ENCODE data around the gene ZNF516. TPM values are rescaled to one million over a fixed set of nuclear protein-coding genes. Genes with fewer than 3 reads are reported as not detected.

ZNF516 gene
- total and polyA plus RNA-seq, 2 experiments from 2014 or later, result 17.8 to 29.4 TPM

DNA sequence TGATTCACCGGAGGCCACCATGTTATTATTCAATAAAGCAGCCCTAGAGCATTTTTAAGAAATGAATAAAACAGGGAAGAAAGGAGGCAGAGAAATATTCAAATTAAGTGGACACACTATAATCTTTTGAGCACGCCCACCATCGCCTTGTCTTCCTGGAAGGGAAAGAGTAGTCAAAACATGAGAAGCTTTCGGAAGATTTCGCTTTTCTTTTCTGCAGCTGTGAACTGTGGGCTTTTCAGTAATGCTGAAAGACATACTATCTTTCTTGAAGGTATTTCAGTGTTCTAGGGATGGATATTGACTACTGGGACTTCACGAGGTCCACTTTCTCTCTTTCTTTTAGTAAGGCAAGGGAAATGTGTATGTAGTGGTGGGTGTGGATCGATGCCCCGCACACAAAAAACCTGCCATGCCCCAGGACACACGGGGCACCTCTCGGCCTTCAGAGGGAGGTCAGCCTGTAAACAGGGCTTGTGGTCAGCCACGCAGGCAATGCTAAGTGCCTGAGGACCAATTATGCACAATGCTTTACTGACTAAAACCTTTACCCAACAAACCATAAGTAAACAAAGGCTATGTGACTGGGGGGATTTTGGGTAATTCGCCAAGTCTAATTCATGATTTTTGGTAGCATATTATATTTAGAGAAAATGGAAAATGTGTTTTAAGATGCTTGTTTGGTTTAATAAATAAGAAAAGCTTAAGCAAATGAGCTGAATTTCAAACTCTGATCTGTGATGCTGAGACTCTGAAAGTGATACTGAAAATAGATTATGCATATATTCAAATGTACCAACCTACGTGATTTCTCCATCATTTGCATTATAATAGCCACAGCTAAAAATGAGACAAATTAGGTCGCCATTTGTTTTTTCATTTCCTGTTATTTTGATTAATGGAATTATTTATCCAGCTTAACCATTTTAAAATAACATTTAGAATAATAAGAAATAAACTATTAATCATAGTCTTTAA, 130.5 kb downstream of the ZNF516 start:
- Histone ChIP-seq H3K4me3 (no peak overlapping the region), H3F3A (ENCODE audit: insufficient read depth) (peaks cover 6% of the 10 kb centered on the region; the same call in 1 of the 2 replicates), H3K4me1 (ENCODE audit: insufficient read depth) (peaks cover 9% of the 10 kb centered on the region; the same call in 1 of the 2 replicates), H3K9ac (no peak overlapping the region), H4K20me1 (ENCODE audit: insufficient read depth) (no peaks in the 10 kb centered on the region), H3K4me2 (ENCODE audit: unreplicated experiment) (no peak overlapping the region), H3K9me3 (ENCODE audit: low read depth) (no peaks in the 10 kb centered on the region), H3K27me3 (replicated peaks; ENCODE audit: insufficient read depth) (no peaks in the 10 kb centered on the region), H3K36me3 (ENCODE audit: low read depth) (peaks cover 11% of the 10 kb centered on the region; the same call in 1 of the 2 replicates), H3K27ac (no peak overlapping the region), H3K79me2 (ENCODE audit: insufficient read depth) (peaks cover 29% of the 10 kb centered on the region), H2AFZ (no peak overlapping the region), H3K9me2 (ENCODE audit: insufficient read depth) (no peaks in the 10 kb centered on the region)
- in situ Hi-C loops (cut with MboI), result loop anchor here (25.0 kb wide), 1 partner anchor 1702 kb away; no protein-coding TSS in a partner anchor
- DNase-seq, result no peak
- 93 to 94% methylated on average over 14 of the region's 14 CpGs for WGBS, 2 experiments (ENCODE audit: low coverage in 1 of 2, low lambda C conversion rate in 2 of 2, missing lambda C conversion rate in 2 of 2)
- TF ChIP-seq EZH2 (IDR thresholded peaks at IDR 0.05; ENCODE audit: insufficient read depth, poor library complexity, severe bottlenecking) (no peak), EZH2phosphoT487 (IDR thresholded peaks at IDR 0.05; ENCODE audit: insufficient read depth, low read depth) (no peak)

GRCh38 chr18:76363436-76364120, 131.5 kb downstream of the ZNF516 start:
- Histone ChIP-seq H3K9me3 (ENCODE audit: low read depth) (no peaks in the 10 kb centered on the region), H3K27me3 (replicated peaks; ENCODE audit: insufficient read depth) (no peaks in the 10 kb centered on the region), H2AFZ (no peak overlapping the region), H3K4me1 (ENCODE audit: insufficient read depth) (peaks cover 9% of the 10 kb centered on the region; the same call in 1 of the 2 replicates), H3K79me2 (ENCODE audit: insufficient read depth) (peaks cover 29% of the 10 kb centered on the region), H3F3A (ENCODE audit: insufficient read depth) (no peaks in the 10 kb centered on the region; the same call in 1 of the 2 replicates), H3K4me2 (ENCODE audit: unreplicated experiment) (peak overlapping the region; percentile 5), H3K27ac (0 out of 2 replicates have a peak overlapping the region, but pooled peaks have one; percentile 5), H3K36me3 (ENCODE audit: low read depth) (peaks cover 11% of the 10 kb centered on the region; the same call in 1 of the 2 replicates), H3K4me3 (no peak overlapping the region), H4K20me1 (ENCODE audit: insufficient read depth) (no peaks in the 10 kb centered on the region), H3K9me2 (ENCODE audit: insufficient read depth) (no peaks in the 10 kb centered on the region), H3K9ac (no peak overlapping the region)
- TF ChIP-seq EZH2phosphoT487 (IDR thresholded peaks at IDR 0.05; ENCODE audit: insufficient read depth, low read depth) (no peak), EZH2 (IDR thresholded peaks at IDR 0.05; ENCODE audit: insufficient read depth, poor library complexity, severe bottlenecking) (no peak)
- DNase-seq, result peak; percentile 52
- in situ Hi-C loops (cut with MboI), result loop anchor here (25.0 kb wide), 1 partner anchor 1701 kb away; no protein-coding TSS in a partner anchor
- WGBS, 2 experiments (ENCODE audit: low coverage in 1 of 2, low lambda C conversion rate in 2 of 2, missing lambda C conversion rate in 2 of 2), result 84% methylated on average over 12 of the region's 12 CpGs

DNA sequence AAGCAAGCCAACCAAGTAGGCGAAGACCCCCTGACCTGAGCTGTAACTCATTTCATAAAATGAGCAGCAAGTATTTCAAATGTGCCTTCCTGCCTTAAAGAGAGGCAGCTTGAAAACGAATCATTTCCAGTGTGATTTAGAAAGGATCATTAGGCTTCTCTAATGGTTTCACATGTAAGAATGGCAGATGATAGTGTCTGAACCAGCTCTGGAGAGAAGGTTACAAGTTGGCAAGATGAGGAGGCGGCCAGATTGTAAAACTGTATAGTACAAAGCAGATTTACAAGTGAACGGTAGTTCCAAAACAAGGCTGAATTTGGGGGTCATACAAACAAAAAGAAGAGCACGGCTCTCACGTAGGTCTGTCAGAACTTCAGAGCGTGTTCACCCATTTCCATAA, 132.4 kb downstream of the ZNF516 start:
- no peak for TF ChIP-seq EZH2phosphoT487 (IDR thresholded peaks at IDR 0.05; ENCODE audit: insufficient read depth, low read depth)
- no peak for TF ChIP-seq EZH2 (IDR thresholded peaks at IDR 0.05; ENCODE audit: insufficient read depth, poor library complexity, severe bottlenecking)
- Histone ChIP-seq H3K4me3 (no peak overlapping the region), H3K9me2 (ENCODE audit: insufficient read depth) (no peaks in the 10 kb centered on the region), H2AFZ (no peak overlapping the region), H3K79me2 (ENCODE audit: insufficient read depth) (peaks cover 27% of the 10 kb centered on the region), H3K27ac (no peak overlapping the region), H3K4me1 (ENCODE audit: insufficient read depth) (peaks cover 9% of the 10 kb centered on the region; the same call in 1 of the 2 replicates), H3K9me3 (ENCODE audit: low read depth) (no peaks in the 10 kb centered on the region), H3K9ac (no peak overlapping the region), H3F3A (ENCODE audit: insufficient read depth) (no peaks in the 10 kb centered on the region; the same call in 1 of the 2 replicates), H4K20me1 (ENCODE audit: insufficient read depth) (no peaks in the 10 kb centered on the region), H3K36me3 (ENCODE audit: low read depth) (peaks cover 11% of the 10 kb centered on the region; the same call in 1 of the 2 replicates), H3K4me2 (ENCODE audit: unreplicated experiment) (no peak overlapping the region), H3K27me3 (replicated peaks; ENCODE audit: insufficient read depth) (no peaks in the 10 kb centered on the region)
- WGBS, 2 experiments (ENCODE audit: low coverage in 1 of 2, low lambda C conversion rate in 2 of 2, missing lambda C conversion rate in 2 of 2), result 90 to 91% methylated on average over 7 of the region's 7 CpGs
- DNase-seq, result no peak
- in situ Hi-C loops (cut with MboI), result loop anchor here (25.0 kb wide), 1 partner anchor 1700 kb away; no protein-coding TSS in a partner anchor

DNA sequence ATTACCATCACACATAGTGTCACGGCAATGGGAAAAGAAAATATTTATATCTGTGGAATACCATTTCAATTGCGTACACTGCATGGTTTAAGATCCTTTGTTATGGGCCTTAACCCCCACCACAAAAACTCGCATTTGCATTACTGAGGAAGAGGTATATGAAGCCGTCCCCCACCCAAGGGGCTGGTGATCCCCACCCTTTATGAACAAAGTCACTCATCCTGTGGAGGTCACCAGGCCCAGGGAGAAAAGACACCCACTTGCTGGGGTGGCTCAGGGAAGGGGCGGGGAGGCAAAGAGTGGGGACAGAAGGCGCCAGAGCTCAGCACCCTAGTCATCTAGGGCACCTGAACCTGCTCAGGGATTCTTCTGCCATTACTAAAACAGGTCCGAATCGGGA, 133.8 kb downstream of the ZNF516 start:
- peaks cover 12% of the 10 kb centered on the region; the same call in 1 of the 2 replicates for H3K79me2 ChIP-seq (ENCODE audit: insufficient read depth)
- peaks cover 9% of the 10 kb centered on the region; the same call in 1 of the 2 replicates for H3K4me1 ChIP-seq (ENCODE audit: insufficient read depth)
- H3K4me3 ChIP-seq, result no peak overlapping the region
- no peak overlapping the region for H3K4me2 ChIP-seq (ENCODE audit: unreplicated experiment)
- no peak for TF ChIP-seq EZH2phosphoT487 (IDR thresholded peaks at IDR 0.05; ENCODE audit: insufficient read depth, low read depth)
- no peaks in the 10 kb centered on the region for H4K20me1 ChIP-seq (ENCODE audit: insufficient read depth)
- H3F3A ChIP-seq (ENCODE audit: insufficient read depth), result no peaks in the 10 kb centered on the region; the same call in 1 of the 2 replicates
- WGBS, 2 experiments (ENCODE audit: low coverage in 1 of 2, low lambda C conversion rate in 2 of 2, missing lambda C conversion rate in 2 of 2), result 93 to 97% methylated on average over 7 to 8 of the region's 8 CpGs
- no peak overlapping the region for H2AFZ ChIP-seq
- H3K9me2 ChIP-seq (ENCODE audit: insufficient read depth), result no peaks in the 10 kb centered on the region
- in situ Hi-C loops (cut with MboI), result loop anchor here (25.0 kb wide), 1 partner anchor 1699 kb away; no protein-coding TSS in a partner anchor
- no peak for DNase-seq
- no peak overlapping the region for H3K9ac ChIP-seq
- no peak overlapping the region for H3K27ac ChIP-seq
- no peaks in the 10 kb centered on the region for H3K9me3 ChIP-seq (ENCODE audit: low read depth)
- peaks cover 11% of the 10 kb centered on the region; the same call in 1 of the 2 replicates for H3K36me3 ChIP-seq (ENCODE audit: low read depth)
- no peaks in the 10 kb centered on the region for H3K27me3 ChIP-seq (replicated peaks; ENCODE audit: insufficient read depth)

Measured in GM23248 (cell line).